HepG2 (cell line): ENCODE measurements around the gene GPR152. TPM values are rescaled to one million over a fixed set of nuclear protein-coding genes. Genes with fewer than 3 reads are reported as not detected.
A peak's percentile ranks its signal among the peaks of the same experiment; 100 is the strongest.
"Not testable (repeated sequence)": the region's sequence is repeated elsewhere in the genome, so short reads cannot be mapped to it uniquely, and the experiment has no call there.

Source experiments
- AHDC1 ChIP-seq: sonication (generic); formaldehyde crosslinking; IDR thresholded peaks from 2 replicates; pipeline ENCODE4 v1.5.1; 2020; ENCODE audit warnings: mild to moderate bottlenecking, missing genetic modification reagents, borderline replicate concordance
- ETV5 ChIP-seq: IDR thresholded peaks from 2 replicates; pipeline ENCODE4 v1.6.1; 2018; ENCODE audit warnings: missing biosample characterization, missing genetic modification reagents, inconsistent platforms, borderline replicate concordance
- HNF4A ChIP-seq: sonication (generic); formaldehyde crosslinking; IDR thresholded peaks from 2 replicates; pipeline ENCODE4 v1.4.0; 2020; ENCODE audit warnings: missing genetic modification reagents
- NR2F6 ChIP-seq, 2 experiments: IDR thresholded peaks; 2 replicates each; pipeline ENCODE4 v1.6.1; 2016; ENCODE audit warnings: antibody characterized with exemption in 1 of 2, mild to moderate bottlenecking in 1 of 2
- PATZ1 ChIP-seq: sonication (generic); formaldehyde crosslinking; IDR thresholded peaks from 2 replicates; pipeline ENCODE4 v1.4.0; 2020; ENCODE audit warnings: missing genetic modification reagents
- RARA ChIP-seq: IDR thresholded peaks from 2 replicates; pipeline ENCODE4 v1.6.1; 2016; ENCODE audit warnings: missing genetic modification reagents, missing compliant biosample characterization
- SOX6 ChIP-seq, 2 experiments: fragments of 450-650 bp in 1 of 2; sonication (generic) in 1 of 2; formaldehyde crosslinking in 1 of 2; IDR thresholded peaks; 2 replicates each; pipeline versions ENCODE4 v1.4.0 to v1.6.1; 2017 to 2020; ENCODE audit warnings: antibody characterized with exemption in 1 of 2, mild to moderate bottlenecking in 1 of 2, missing genetic modification reagents in 1 of 2
- THRA ChIP-seq: sonication (generic); formaldehyde crosslinking; IDR thresholded peaks from 2 replicates; pipeline ENCODE4 v1.4.0; 2020; ENCODE audit warnings: missing genetic modification reagents, borderline replicate concordance
- ZKSCAN8 ChIP-seq: IDR thresholded peaks from 2 replicates; pipeline ENCODE4 v1.6.1; 2016; ENCODE audit warnings: borderline replicate concordance, missing genetic modification reagents, missing compliant biosample characterization
- ZNF460 ChIP-seq: sonication (generic); formaldehyde crosslinking; IDR thresholded peaks from 2 replicates; pipeline ENCODE4 v1.5.1; 2020; ENCODE audit warnings: missing genetic modification reagents, mild to moderate bottlenecking, borderline replicate concordance
- polyA plus RNA-seq, 8 experiments: library from polyadenylated mRNA; depleted of rRNA in 3 of 8; stranded (reverse) in 7 of 8; unstranded in 1 of 8; fragments of >200 nt; fragmentation: Illumina TruSeq in 4 of 8; extraction: Trizol in 4 of 8; gene quantifications; 2 replicates each; pipeline versions ENCODE4 v1.2.1 to v1.2.3, GENCODE V29; 2011 to 2016; ENCODE audit warnings: low read depth in 4 of 8, missing spikeins in 1 of 8, mixed read lengths in 1 of 8; ENCODE audit not compliant: insufficient read depth in 1 of 8
- total RNA-seq, 5 experiments: library from RNA; depleted of rRNA; stranded (reverse); fragments of >200 nt; fragmentation: Illumina TruSeq; extraction: Trizol; gene quantifications; 2 replicates each; pipeline ENCODE4 v1.2.3, GENCODE V29; 2016; ENCODE audit warnings: low read depth in 1 of 5

Gene GPR152
- total and polyA plus RNA-seq, 2 of the 13 experiments (the other 11 are each of a cell fraction or from before 2014, with no cell fraction given): not detected

GRCh38 chr11:67427364-67427859 lies 25.1 kb downstream of the GPR152 start (continued):
- TF ChIP-seq PATZ1 (CRISPR knock-in tag): 0 out of 2 replicates have a peak, but pooled peaks have one; percentile 14
- TF ChIP-seq SOX6 (IDR thresholded peaks at IDR 0.05): not testable (repeated sequence)
- TF ChIP-seq SOX6 (CRISPR knock-in tag; IDR thresholded peaks at IDR 0.05): 0 out of 2 replicates have a peak, but pooled peaks have one; percentile 4
- TF ChIP-seq RARA (CRISPR knock-in tag): peak; percentile 93
- peak; percentile 70 for TF ChIP-seq NR2F6 (IDR thresholded peaks at IDR 0.05)
- peak; percentile 88 for TF ChIP-seq NR2F6 (CRISPR knock-in tag; IDR thresholded peaks at IDR 0.05)
- peak; percentile 48 for TF ChIP-seq HNF4A (CRISPR knock-in tag)
- TF ChIP-seq ZNF460 (CRISPR knock-in tag): peak; percentile 94
- peak; percentile 68; the same call in 1 of the 2 replicates for TF ChIP-seq THRA (CRISPR knock-in tag)
- 0 out of 2 replicates have a peak, but pooled peaks have one; percentile 9 for TF ChIP-seq ZKSCAN8 (CRISPR knock-in tag)
- peak; percentile 39; the same call in 1 of the 2 replicates for TF ChIP-seq ETV5 (CRISPR knock-in tag)
- TF ChIP-seq AHDC1: peak; percentile 64; the same call in 1 of the 2 replicates
